ENCODE results near the gene UBE2L3.
"Not testable (repeated sequence)": the region's sequence is repeated elsewhere in the genome, so short reads cannot be mapped to it uniquely, and the experiment has no call there.

UBE2L3 gene

DNA sequence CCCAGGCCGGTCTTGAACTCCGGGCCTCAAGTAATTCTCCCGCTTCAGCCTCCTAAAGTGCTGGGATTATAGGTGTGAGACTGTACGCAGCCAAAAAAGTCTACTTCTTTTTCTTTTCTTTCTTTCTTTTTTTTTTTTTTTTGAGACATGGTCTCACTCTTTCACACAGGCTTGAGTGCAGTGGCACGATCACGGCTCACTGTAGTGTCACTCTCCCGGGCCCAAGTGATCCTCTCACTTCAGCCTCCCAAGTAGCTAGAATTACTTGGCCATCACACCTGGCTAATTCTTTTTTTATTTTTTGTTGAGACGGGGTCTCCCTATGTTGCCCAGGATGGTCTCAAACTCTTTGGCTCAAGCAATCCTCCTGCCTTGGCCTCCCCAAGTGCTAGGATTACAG lies 3.6 kb upstream of the UBE2L3 start:
- no peaks in the 10 kb centered on the region for H3K4me1 ChIP-seq
- H3K9me3 ChIP-seq = no peaks in the 10 kb centered on the region
- H3K4me3 ChIP-seq (ENCODE audit: low read depth, low read length) = no peak overlapping the region
- no peak for DNase-seq
- TF ChIP-seq, protein P1, sequence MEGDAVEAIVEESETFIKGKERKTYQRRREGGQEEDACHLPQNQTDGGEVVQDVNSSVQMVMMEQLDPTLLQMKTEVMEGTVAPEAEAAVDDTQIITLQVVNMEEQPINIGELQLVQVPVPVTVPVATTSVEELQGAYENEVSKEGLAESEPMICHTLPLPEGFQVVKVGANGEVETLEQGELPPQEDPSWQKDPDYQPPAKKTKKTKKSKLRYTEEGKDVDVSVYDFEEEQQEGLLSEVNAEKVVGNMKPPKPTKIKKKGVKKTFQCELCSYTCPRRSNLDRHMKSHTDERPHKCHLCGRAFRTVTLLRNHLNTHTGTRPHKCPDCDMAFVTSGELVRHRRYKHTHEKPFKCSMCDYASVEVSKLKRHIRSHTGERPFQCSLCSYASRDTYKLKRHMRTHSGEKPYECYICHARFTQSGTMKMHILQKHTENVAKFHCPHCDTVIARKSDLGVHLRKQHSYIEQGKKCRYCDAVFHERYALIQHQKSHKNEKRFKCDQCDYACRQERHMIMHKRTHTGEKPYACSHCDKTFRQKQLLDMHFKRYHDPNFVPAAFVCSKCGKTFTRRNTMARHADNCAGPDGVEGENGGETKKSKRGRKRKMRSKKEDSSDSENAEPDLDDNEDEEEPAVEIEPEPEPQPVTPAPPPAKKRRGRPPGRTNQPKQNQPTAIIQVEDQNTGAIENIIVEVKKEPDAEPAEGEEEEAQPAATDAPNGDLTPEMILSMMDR (IDR thresholded peaks at IDR 0.05; ENCODE audit: low read depth, low read length) = no peak
- H3K27me3 ChIP-seq = no peaks in the 10 kb centered on the region
- H3K36me3 ChIP-seq = no peaks in the 10 kb centered on the region; the same call in 1 of the 2 replicates

DNA sequence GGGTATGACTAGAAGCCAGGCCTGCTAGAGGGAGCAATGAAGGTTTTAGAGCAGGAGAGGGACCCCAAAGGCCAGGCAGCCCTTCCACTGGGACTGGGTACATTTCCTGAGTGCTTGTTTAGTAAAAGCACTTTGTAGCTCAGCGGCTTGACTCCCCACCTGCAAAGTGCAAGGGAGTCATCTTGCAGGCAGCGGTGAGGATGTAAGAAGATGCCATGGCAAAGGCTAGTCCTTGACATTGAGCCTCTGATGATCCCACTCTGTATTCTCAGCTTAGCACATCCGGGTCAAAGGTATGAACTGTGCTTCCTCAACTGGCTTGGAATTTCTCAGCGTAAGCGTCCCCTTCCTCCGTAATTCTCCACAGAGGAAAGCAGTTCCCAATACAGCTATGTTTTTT lies 3.1 kb upstream of the UBE2L3 start:
- Histone ChIP-seq H3K4me3 (ENCODE audit: low read depth, low read length) (no peak overlapping the region), H3K9me3 (no peaks in the 10 kb centered on the region), H3K27me3 (no peaks in the 10 kb centered on the region), H3K4me1 (no peaks in the 10 kb centered on the region), H3K36me3 (no peaks in the 10 kb centered on the region; the same call in 1 of the 2 replicates)
- TF ChIP-seq, protein P1 (IDR thresholded peaks at IDR 0.05; ENCODE audit: low read depth, low read length) = no peak
- DNase-seq = no peak

DNA sequence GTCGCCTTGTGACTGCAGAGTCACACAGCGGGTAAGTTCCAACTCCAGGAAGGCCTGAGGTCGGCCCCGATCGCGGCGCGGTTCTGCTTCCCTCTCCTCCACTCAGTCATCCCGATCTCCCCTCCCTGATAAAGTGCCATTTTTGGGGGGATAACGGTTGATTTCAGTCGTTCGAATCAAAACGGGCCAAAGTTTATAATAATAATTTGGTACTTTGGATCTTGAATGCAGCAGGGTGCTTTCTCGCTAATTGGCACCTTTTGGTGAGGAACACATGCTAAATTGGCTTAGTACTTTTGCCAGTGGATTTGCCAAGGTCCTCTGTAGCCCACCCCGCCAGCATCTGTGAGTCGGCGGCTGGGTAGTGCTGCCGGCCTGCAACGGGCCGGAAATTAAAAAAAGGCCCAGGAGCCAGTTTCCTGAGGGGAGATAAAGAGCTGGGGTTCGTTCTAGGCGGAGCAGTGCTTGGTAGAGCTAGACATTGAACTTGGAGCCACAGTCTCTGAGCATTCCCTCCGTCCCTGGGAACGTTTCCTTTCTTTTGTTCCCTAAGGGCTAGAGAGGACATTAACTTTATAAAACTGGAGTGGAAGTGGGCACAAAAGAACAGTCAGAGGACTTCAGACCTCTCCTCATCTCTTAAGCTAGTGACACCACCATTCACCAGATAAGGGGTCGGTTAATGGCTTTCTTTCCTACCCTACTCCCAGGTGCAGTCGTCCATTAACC lies 997 bp downstream of the UBE2L3 start:
- peak overlapping the region; percentile 98 for H3K4me3 ChIP-seq (ENCODE audit: low read depth, low read length)
- peak; percentile 37 for DNase-seq
- peaks cover 16% of the 10 kb centered on the region; the same call in 1 of the 2 replicates for H3K36me3 ChIP-seq
- no peaks in the 10 kb centered on the region for H3K9me3 ChIP-seq
- TF ChIP-seq, protein P1 (IDR thresholded peaks at IDR 0.05; ENCODE audit: low read depth, low read length) = no peak
- no peaks in the 10 kb centered on the region for H3K4me1 ChIP-seq
- H3K27me3 ChIP-seq = no peaks in the 10 kb centered on the region

DNA sequence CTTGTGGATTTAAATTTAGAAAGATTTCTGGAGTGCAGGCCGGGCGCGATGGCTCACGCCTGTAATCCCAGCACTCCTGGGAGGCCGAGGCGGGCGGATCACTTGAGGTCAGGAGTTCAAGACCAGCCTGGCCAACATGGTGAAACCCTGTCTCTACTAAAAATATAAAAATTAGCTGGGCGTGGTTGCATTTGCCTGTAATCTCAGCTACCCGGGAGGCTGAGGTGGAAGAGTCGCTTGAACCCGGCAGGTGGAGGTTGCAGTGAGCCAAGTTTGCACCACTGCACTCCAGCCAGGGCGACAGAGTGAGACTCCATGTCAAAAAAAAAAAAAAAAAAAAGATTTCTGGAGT lies 1.5 kb downstream of the UBE2L3 start:
- peak overlapping the region; percentile 98 for H3K4me3 ChIP-seq (ENCODE audit: low read depth, low read length)
- not testable (repeated sequence) for H3K4me1 ChIP-seq
- H3K36me3 ChIP-seq = peaks cover 16% of the 10 kb centered on the region; the same call in 1 of the 2 replicates

DNA sequence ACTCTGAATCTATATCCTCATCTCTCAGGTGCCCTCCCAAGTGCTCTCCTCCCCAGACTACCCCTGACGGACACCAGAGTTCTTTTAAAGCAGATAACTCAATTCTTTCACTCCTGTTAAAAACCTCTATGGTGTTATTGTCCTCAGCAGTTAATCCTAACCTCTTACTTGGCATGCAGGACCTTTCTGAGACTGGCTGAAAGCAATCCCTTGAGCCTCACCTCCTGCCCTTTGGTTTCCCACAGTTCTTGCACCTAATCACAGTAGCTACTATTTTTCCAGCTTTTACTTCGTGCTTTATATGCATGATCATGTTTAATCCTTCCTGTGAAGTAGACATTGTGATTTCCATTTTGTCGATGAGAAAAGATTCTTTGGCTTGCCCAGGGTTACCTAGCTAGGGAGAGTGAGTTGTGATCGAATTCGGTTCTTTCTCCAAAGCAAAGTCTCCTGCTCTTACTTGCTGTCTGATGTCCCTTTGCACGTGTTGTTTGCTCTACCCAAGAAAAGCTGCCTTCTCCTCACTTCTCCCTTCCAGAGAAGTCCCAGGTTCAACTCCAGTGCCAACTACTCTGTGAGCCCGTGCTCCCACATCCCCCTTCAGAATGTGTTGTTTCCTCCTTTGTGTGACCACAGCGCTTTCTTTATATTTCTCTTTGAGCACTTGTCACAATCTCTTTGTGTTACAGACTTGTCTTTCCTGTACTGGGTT lies 2.1 kb downstream of the UBE2L3 start:
- H3K4me1 ChIP-seq = no peaks in the 10 kb centered on the region
- peaks cover 17% of the 10 kb centered on the region for H3K36me3 ChIP-seq
- no peaks in the 10 kb centered on the region for H3K27me3 ChIP-seq
- DNase-seq = no peak
- TF ChIP-seq, protein P1 (IDR thresholded peaks at IDR 0.05; ENCODE audit: low read depth, low read length) = no peak
- peak overlapping the region; percentile 98 for H3K4me3 ChIP-seq (ENCODE audit: low read depth, low read length)
- H3K9me3 ChIP-seq = no peaks in the 10 kb centered on the region

More for the DNA sequence above, 1.5 kb downstream of the UBE2L3 start:
- H3K9me3 ChIP-seq, H3K27me3 ChIP-seq, DNase-seq: not testable (repeated sequence)

DNA sequence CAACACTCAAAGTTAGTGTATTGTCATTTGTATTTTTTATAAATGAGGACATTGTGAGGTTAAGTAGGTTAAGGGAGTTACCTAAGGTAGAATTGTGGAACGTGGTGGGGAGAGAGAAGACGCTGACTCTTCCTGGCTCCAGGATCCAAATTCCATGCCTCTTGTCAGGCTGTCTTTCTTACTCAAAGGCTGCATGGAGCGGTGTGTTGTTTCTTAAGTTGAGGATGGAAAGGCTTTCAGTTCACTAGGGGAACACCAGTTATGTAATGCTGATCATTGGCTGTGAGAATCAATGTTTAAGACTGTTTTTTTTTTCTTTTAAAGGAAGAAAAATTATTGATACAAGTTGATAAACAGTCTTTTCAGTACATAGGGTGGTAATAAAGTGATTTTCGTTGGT lies 2.9 kb downstream of the UBE2L3 start:
- H3K9me3 ChIP-seq = no peaks in the 10 kb centered on the region
- H3K36me3 ChIP-seq = peaks cover 20% of the 10 kb centered on the region
- DNase-seq = no peak
- no peaks in the 10 kb centered on the region for H3K4me1 ChIP-seq
- H3K4me3 ChIP-seq (ENCODE audit: low read depth, low read length) = no peak overlapping the region
- TF ChIP-seq, protein P1 (IDR thresholded peaks at IDR 0.05; ENCODE audit: low read depth, low read length) = no peak
- no peaks in the 10 kb centered on the region for H3K27me3 ChIP-seq

Measured in BE2C (cell line).